Measurements from ENCODE around the gene DLGAP4. TPM values are rescaled to one million over a fixed set of nuclear protein-coding genes. Genes with fewer than 3 reads are reported as not detected.

Gene DLGAP4
- total RNA-seq, 4 donors from 2014 or later, result 18.8 to 46.7 (median 45.0) TPM

DNA sequence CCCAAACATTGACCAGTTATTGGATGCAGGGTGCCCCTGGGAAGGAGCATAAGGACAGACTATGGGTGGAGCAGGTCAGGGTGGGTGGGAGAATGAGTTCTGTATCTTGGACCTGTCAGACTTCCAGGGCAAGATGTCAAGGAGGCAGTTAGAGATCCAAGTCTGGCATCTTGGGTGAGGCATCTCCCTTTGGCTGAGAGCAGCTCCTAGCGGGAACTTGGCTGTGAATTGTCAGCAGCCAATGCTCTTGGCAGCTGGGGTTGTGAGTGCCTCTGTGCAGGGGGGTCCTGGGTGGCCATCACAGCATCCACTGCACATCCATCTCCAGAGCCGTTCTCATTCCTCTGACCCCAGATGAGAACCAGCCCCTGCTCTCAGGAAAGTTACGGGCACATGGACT is 118.2 kb downstream of the DLGAP4 start:
- Histone ChIP-seq H3K27me3 (peaks cover 3 to 9% (median 4%) of the 10 kb centered on the region in 3 donors), H3K9me3 (no peaks in the 10 kb centered on the region), H3K4me1 (no peaks in the 10 kb centered on the region), H3K27ac (no peak overlapping the region), H3K36me3 (no peaks in the 10 kb centered on the region), H3K4me3 (no peak overlapping the region)
- ATAC-seq (no peak), DNase-seq (no peak)
- intact Hi-C loops (cut with DNase I; ENCODE audit: low total_unique reads) (no loop called here), in situ Hi-C loops (cut with MboI; ENCODE audit: low sequenced_read_pairs in 4 of 4) (no loop called here)
- TF ChIP-seq POLR2A (IDR thresholded peaks at IDR 0.05), result no peak
- TF ChIP-seq, protein P1, sequence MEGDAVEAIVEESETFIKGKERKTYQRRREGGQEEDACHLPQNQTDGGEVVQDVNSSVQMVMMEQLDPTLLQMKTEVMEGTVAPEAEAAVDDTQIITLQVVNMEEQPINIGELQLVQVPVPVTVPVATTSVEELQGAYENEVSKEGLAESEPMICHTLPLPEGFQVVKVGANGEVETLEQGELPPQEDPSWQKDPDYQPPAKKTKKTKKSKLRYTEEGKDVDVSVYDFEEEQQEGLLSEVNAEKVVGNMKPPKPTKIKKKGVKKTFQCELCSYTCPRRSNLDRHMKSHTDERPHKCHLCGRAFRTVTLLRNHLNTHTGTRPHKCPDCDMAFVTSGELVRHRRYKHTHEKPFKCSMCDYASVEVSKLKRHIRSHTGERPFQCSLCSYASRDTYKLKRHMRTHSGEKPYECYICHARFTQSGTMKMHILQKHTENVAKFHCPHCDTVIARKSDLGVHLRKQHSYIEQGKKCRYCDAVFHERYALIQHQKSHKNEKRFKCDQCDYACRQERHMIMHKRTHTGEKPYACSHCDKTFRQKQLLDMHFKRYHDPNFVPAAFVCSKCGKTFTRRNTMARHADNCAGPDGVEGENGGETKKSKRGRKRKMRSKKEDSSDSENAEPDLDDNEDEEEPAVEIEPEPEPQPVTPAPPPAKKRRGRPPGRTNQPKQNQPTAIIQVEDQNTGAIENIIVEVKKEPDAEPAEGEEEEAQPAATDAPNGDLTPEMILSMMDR (IDR thresholded peaks at IDR 0.05 in 4 of 5, conservative IDR thresholded peaks at IDR 0.05 in 1 of 5), result no peak

DNA sequence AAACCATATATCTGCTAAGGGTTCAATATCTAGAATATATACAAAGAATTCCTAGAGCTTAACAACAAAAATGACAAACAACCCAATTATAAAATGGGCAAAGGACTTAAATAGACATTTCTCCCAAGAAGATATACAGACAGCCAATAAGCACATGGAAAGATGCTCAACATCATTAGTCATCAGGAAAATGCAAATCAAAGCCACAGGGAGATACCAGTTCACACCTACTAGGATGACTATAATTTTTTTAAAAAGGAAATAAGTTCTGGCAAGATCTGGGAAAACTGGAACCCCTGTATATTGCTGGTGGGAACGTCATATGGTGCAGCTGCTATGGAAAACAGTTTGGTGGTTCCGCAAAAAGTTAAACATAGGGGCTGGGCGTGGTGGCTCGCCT is 119.0 kb downstream of the DLGAP4 start:
- in situ Hi-C loops (cut with MboI; ENCODE audit: low sequenced_read_pairs in 4 of 4), result loop anchor here in 1 of 4 donors (25.0 kb wide), 1 partner anchor 438 kb away; no protein-coding TSS in a partner anchor

GRCh38 chr20:36431604-36432003 is 125.5 kb downstream of the DLGAP4 start:
- DNase-seq (no peak), ATAC-seq (no peak)
- Histone ChIP-seq H3K27me3 (peaks cover 0 to 7% (median 0%) of the 10 kb centered on the region in 3 donors), H3K4me1 (no peaks in the 10 kb centered on the region), H3K9me3 (no peaks in the 10 kb centered on the region), H3K36me3 (no peaks in the 10 kb centered on the region), H3K27ac (no peak overlapping the region), H3K4me3 (no peak overlapping the region)
- in situ Hi-C loops (cut with MboI; ENCODE audit: low sequenced_read_pairs in 4 of 4), result loop anchor here in 2 of 4 donors (10.0 to 25.0 kb wide), 2 partner anchors 227 to 444 kb away; no protein-coding TSS in a partner anchor
- intact Hi-C loops (cut with DNase I; ENCODE audit: low total_unique reads), result no loop called here
- no peak for TF ChIP-seq POLR2A (IDR thresholded peaks at IDR 0.05)
- TF ChIP-seq, protein P1 (IDR thresholded peaks at IDR 0.05 in 4 of 5, conservative IDR thresholded peaks at IDR 0.05 in 1 of 5), result no peak

More for the DNA sequence above, 119.0 kb downstream of the DLGAP4 start:
- H3K36me3 ChIP-seq, result no peaks in the 10 kb centered on the region
- H3K27ac ChIP-seq, result no peak overlapping the region
- no peaks in the 10 kb centered on the region for H3K4me1 ChIP-seq
- H3K4me3 ChIP-seq, result no peak overlapping the region
- no peak for DNase-seq
- no peaks in the 10 kb centered on the region for H3K9me3 ChIP-seq
- no peak for ATAC-seq
- intact Hi-C loops (cut with DNase I; ENCODE audit: low total_unique reads), result no loop called here
- TF ChIP-seq, protein P1 (IDR thresholded peaks at IDR 0.05 in 4 of 5, conservative IDR thresholded peaks at IDR 0.05 in 1 of 5), result no peak
- TF ChIP-seq POLR2A (IDR thresholded peaks at IDR 0.05), result no peak
- H3K27me3 ChIP-seq, result peaks cover 3 to 4% (median 4%) of the 10 kb centered on the region in 3 donors

DNA sequence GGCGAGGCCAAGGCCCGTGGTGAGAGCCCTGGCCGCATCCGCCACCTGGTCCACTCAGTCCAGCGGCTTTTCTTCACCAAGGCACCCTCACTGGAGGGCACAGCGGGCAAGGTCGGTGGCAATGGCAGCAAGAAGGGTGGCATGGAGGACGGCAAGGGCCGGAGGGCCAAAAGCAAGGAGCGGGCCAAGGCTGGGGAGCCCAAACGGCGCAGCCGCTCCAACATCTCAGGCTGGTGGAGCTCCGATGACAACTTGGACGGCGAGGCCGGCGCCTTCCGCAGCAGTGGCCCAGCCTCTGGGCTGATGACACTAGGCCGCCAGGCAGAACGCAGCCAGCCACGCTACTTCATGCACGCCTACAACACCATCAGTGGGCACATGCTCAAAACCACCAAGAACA is 126.0 kb downstream of the DLGAP4 start:
- TF ChIP-seq, protein P1 (IDR thresholded peaks at IDR 0.05 in 4 of 5, conservative IDR thresholded peaks at IDR 0.05 in 1 of 5), result no peak
- TF ChIP-seq POLR2A (IDR thresholded peaks at IDR 0.05), result no peak

More for the DNA sequence above, 126.0 kb downstream of the DLGAP4 start:
- no peak overlapping the region for H3K27ac ChIP-seq
- no peaks in the 10 kb centered on the region for H3K36me3 ChIP-seq
- no peak for DNase-seq
- no peak for ATAC-seq
- H3K4me1 ChIP-seq, result no peaks in the 10 kb centered on the region
- in situ Hi-C loops (cut with MboI; ENCODE audit: low sequenced_read_pairs in 4 of 4), result loop anchor here in 2 of 4 donors (10.0 to 25.0 kb wide), 2 partner anchors 227 to 445 kb away; no protein-coding TSS in a partner anchor
- no peaks in the 10 kb centered on the region for H3K9me3 ChIP-seq
- intact Hi-C loops (cut with DNase I; ENCODE audit: low total_unique reads), result no loop called here
- peaks cover 0 to 8% (median 0%) of the 10 kb centered on the region in 3 donors for H3K27me3 ChIP-seq
- no peak overlapping the region for H3K4me3 ChIP-seq

Data from gastrocnemius medialis (tissue), 4 donors.